IMR-90 (cell line): ENCODE results near the gene DMRT3. TPM values are rescaled to one million over a fixed set of nuclear protein-coding genes. Genes with fewer than 3 reads are reported as not detected.

ENCODE experiments used
- ATAC-seq: fragments of 200-7000 bp; cut with Tn5 transposase; 2 replicates; pipeline ENCODE4 v1.9.1; 2020; ENCODE audit warnings: low read depth, mild to moderate bottlenecking, moderate library complexity
- BruUV-seq: library from RNA; stranded (reverse); fragments of 400-500 nt; replicated peaks from 2 replicates; lab custom pipeline; 2021; lab: Mats Ljungman, UMichigan
- CTCF ChIA-PET: fragments of 300-600 bp; formaldehyde crosslinking; extraction: SDS; loops from one replicate; lab custom pipeline; 2021; ENCODE audit warnings: antibody characterized with exemption; lab: Yijun Ruan, JAX
- POLR2A ChIA-PET: fragments of 300-600 bp; sonication (Branson Sonifier 250); formaldehyde crosslinking; loops from one replicate; lab custom pipeline; 2022; ENCODE audit warnings: antibody characterized with exemption; ENCODE audit not compliant: unreplicated experiment; lab: Charles Lee
- DNase-seq: peaks from one replicate; pipeline ENCODE4 v3.0.0; 2013
- H2AFZ ChIP-seq: replicated peaks from 2 replicates; pipeline ENCODE3; 2013; ENCODE audit warnings: low read length, mild to moderate bottlenecking; ENCODE audit not compliant: poor library complexity
- H2AK5ac ChIP-seq: 2 replicates; pipeline ENCODE4 v1.6.1; 2013; ENCODE audit warnings: low read depth, low read length, inconsistent platforms
- H2AK9ac ChIP-seq: replicated peaks from 2 replicates; pipeline ENCODE3; 2013; ENCODE audit warnings: mild to moderate bottlenecking, low read depth, low read length, moderate library complexity; ENCODE audit not compliant: poor library complexity
- H2BK120ac ChIP-seq: 2 replicates; pipeline ENCODE4 v1.6.1; 2013; ENCODE audit warnings: low read depth, low read length, inconsistent platforms
- H2BK15ac ChIP-seq: 3 replicates; pipeline ENCODE4 v1.6.1; 2013; ENCODE audit warnings: low read depth, low read length, inconsistent platforms
- H2BK20ac ChIP-seq: 2 replicates; pipeline ENCODE4 v1.6.1; 2013; ENCODE audit warnings: low read depth, mild to moderate bottlenecking, inconsistent platforms, low read length, moderate library complexity
- H2BK5ac ChIP-seq: 2 replicates; pipeline ENCODE4 v1.6.1; 2013; ENCODE audit warnings: mild to moderate bottlenecking, low read depth, low read length, inconsistent platforms; ENCODE audit not compliant: poor library complexity, severe bottlenecking
- H3K14ac ChIP-seq: replicated peaks from 2 replicates; pipeline ENCODE4 v1.6.1; 2013; ENCODE audit warnings: low read depth, low read length, inconsistent platforms
- H3K18ac ChIP-seq: 2 replicates; pipeline ENCODE4 v1.6.1; 2013; ENCODE audit warnings: low read depth, low read length, control low read depth
- H3K23ac ChIP-seq: 2 replicates; pipeline ENCODE4 v1.6.1; 2013; ENCODE audit warnings: low read depth, low read length, inconsistent platforms
- H3K27ac ChIP-seq: 2 replicates; pipeline ENCODE4 v1.5.1; 2013; ENCODE audit warnings: mild to moderate bottlenecking, control low read depth, low read length; ENCODE audit not compliant: insufficient read depth
- H3K27me3 ChIP-seq: 2 replicates; pipeline ENCODE4 v1.6.1; 2013; ENCODE audit warnings: low read length; ENCODE audit not compliant: control insufficient read depth, insufficient read depth
- H3K36me3 ChIP-seq: 2 replicates; pipeline ENCODE4 v1.6.1; 2013; ENCODE audit warnings: low read length, mixed read lengths; ENCODE audit not compliant: control insufficient read depth, insufficient read depth
- H3K4ac ChIP-seq: 2 replicates; pipeline ENCODE4 v1.6.1; 2013; ENCODE audit warnings: low read depth, low read length, inconsistent platforms
- H3K4me1 ChIP-seq: 2 replicates; pipeline ENCODE4 v1.6.1; 2013; ENCODE audit warnings: low read length, mixed read lengths; ENCODE audit not compliant: control insufficient read depth, insufficient read depth
- H3K4me2 ChIP-seq: 2 replicates; pipeline ENCODE4 v1.6.1; 2013; ENCODE audit warnings: low read depth, mild to moderate bottlenecking, control low read depth, low read length, moderate library complexity
- H3K4me3 ChIP-seq: 2 replicates; pipeline ENCODE4 v1.5.1; 2013; ENCODE audit warnings: low read depth, mild to moderate bottlenecking, control low read depth, low read length, moderate library complexity; ENCODE audit not compliant: insufficient read depth
- H3K56ac ChIP-seq: 2 replicates; pipeline ENCODE4 v1.6.1; 2013; ENCODE audit warnings: low read length, inconsistent platforms; ENCODE audit not compliant: insufficient read depth; ENCODE audit errors: extremely low read depth
- H3K79me1 ChIP-seq, 2 experiments: 2 replicates each; pipeline ENCODE4 v1.6.1; 2013; ENCODE audit warnings: low read length in 2 of 2, inconsistent platforms in 1 of 2, low read depth in 1 of 2
- H3K9ac ChIP-seq: 2 replicates; pipeline ENCODE4 v1.6.1; 2013; ENCODE audit warnings: low read depth, low read length, control low read depth
- H3K9me1 ChIP-seq: 2 replicates; pipeline ENCODE4 v1.6.1; 2013; ENCODE audit warnings: low read length, inconsistent platforms; ENCODE audit not compliant: insufficient read depth
- H3K9me3 ChIP-seq: 2 replicates; pipeline ENCODE4 v1.6.1; 2013; ENCODE audit warnings: low read length; ENCODE audit not compliant: control insufficient read depth, insufficient read depth
- H4K20me1 ChIP-seq: 2 replicates; pipeline ENCODE4 v1.6.1; 2013; ENCODE audit warnings: low read length, inconsistent platforms; ENCODE audit not compliant: insufficient read depth
- H4K5ac ChIP-seq: 2 replicates; pipeline ENCODE4 v1.6.1; 2013; ENCODE audit warnings: mild to moderate bottlenecking, low read depth, low read length, control low read depth
- H4K8ac ChIP-seq, 2 experiments: 2 replicates each; pipeline ENCODE4 v1.6.1; 2013; ENCODE audit warnings: low read depth in 2 of 2, low read length in 2 of 2, control low read depth in 1 of 2, inconsistent platforms in 1 of 2
- H4K91ac ChIP-seq: 2 replicates; pipeline ENCODE4 v1.6.1; 2013; ENCODE audit warnings: low read depth, low read length, inconsistent platforms; ENCODE audit not compliant: insufficient read depth
- MAFK ChIP-seq: IDR thresholded peaks from 2 replicates; pipeline ENCODE4 v1.6.1; 2012; ENCODE audit warnings: low read depth, low read length, improper control_type of control experiment
- MAZ ChIP-seq: IDR thresholded peaks from 2 replicates; pipeline ENCODE4 v1.6.1; 2012; ENCODE audit warnings: low read depth, mild to moderate bottlenecking, low read length, improper control_type of control experiment, moderate library complexity, borderline replicate concordance
- MXI1 ChIP-seq: IDR thresholded peaks from 2 replicates; pipeline ENCODE4 v1.6.1; 2012; ENCODE audit warnings: low read depth, mild to moderate bottlenecking, low read length, moderate library complexity, borderline replicate concordance
- RFX5 ChIP-seq: IDR thresholded peaks from 2 replicates; pipeline ENCODE4 v1.8.0; 2012; ENCODE audit warnings: low read depth, mild to moderate bottlenecking, low read length, moderate library complexity
- WGBS, 2 experiments: methylation state at CpG; one replicate each; pipeline versions ENCODE4 v1.1.5 to v1.1.7; 2013; ENCODE audit warnings: missing lambda C conversion rate in 2 of 2; ENCODE audit not compliant: insufficient read length in 1 of 2; ENCODE audit errors: extremely low coverage in 2 of 2; 5-methylcytosine and 5-hydroxymethylcytosine counted together
- dilution Hi-C: fragments of 300-500 bp; cut with HindIII; formaldehyde crosslinking; loops from one replicate; pipeline ENCODE4 v1.14.3; 2018; ENCODE audit warnings: low sequenced_read_pairs; ENCODE audit not compliant: unreplicated experiment
- in situ Hi-C: fragments of 300-500 bp; cut with MboI; formaldehyde crosslinking; loops from 3 replicates; pipeline ENCODE4 v1.14.3; 2019; ENCODE audit warnings: low sequenced_read_pairs, inconsistent platforms, mixed read lengths
- intact Hi-C: fragments of 100-400 bp; cut with micrococcal nuclease; formaldehyde crosslinking; loops from 2 replicates; pipeline ENCODE4 v1.10.0; 2022
- polyA plus RNA-seq, 3 experiments: library from polyadenylated mRNA; depleted of rRNA; stranded (reverse); fragments of >200 nt; gene quantifications; 2 replicates each; pipeline ENCODE4 v1.2.3, GENCODE V29; 2012; ENCODE audit warnings: low replicate concordance in 1 of 3
- total RNA-seq: library from RNA; depleted of rRNA; stranded (reverse); fragments of >200 nt; gene quantifications from 2 replicates; pipeline ENCODE4 v1.2.3, GENCODE V29; 2012
- TF ChIP-seq, protein P1 (sequence below): fragments of 150-350 bp; IDR thresholded peaks from 2 replicates; pipeline ENCODE4 v1.6.1; 2016; ENCODE audit warnings: low read depth, mild to moderate bottlenecking, low read length, moderate library complexity, borderline replicate concordance

DMRT3 gene
- total and polyA plus RNA-seq, 2 of the 4 experiments (the other 2 are of a cell fraction), result not detected

DNA sequence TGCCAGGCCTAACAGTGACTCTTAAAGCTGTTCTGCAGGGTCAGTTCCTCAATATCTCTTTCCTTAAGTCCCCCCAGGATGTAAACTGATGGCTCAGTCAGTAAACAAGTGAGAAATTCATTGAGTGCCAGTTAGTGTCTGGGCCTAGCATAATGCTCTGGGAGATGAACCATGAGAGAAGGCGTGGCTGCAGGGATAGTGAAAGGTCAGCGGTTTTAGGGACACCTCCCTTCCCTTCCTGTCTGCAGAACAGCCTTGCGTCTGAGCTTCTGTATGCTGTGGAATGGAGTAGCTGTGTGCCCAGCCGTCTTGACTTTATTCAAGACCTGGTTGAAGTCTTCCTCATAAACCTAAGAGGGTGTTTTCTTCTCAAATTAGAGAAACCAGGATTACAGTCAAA lies 46.7 kb upstream of the DMRT3 start:
- peak; percentile 19; the same call in 1 of the 2 replicates for TF ChIP-seq MAFK
- TF ChIP-seq RFX5, result no peak
- TF ChIP-seq MXI1, result no peak
- no peak for TF ChIP-seq MAZ
- TF ChIP-seq, protein P1, sequence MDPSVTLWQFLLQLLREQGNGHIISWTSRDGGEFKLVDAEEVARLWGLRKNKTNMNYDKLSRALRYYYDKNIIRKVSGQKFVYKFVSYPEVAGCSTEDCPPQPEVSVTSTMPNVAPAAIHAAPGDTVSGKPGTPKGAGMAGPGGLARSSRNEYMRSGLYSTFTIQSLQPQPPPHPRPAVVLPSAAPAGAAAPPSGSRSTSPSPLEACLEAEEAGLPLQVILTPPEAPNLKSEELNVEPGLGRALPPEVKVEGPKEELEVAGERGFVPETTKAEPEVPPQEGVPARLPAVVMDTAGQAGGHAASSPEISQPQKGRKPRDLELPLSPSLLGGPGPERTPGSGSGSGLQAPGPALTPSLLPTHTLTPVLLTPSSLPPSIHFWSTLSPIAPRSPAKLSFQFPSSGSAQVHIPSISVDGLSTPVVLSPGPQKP, result no peak
- no peak overlapping the region for H4K8ac ChIP-seq
- no peak overlapping the region for H3K4me3 ChIP-seq
- H3K14ac ChIP-seq, result no peak overlapping the region
- no peak overlapping the region for H4K5ac ChIP-seq
- WGBS, 2 experiments, result 40% methylated on average over 1 of the region's 4 CpGs; no CpG with 5 or more reads in 1 of the 2 experiments
- H3K27me3 ChIP-seq, result peaks cover 3% of the 10 kb centered on the region
- no TSS peak for BruUV-seq
- no peak overlapping the region for H3K4me2 ChIP-seq
- H2AK9ac ChIP-seq, result no peak overlapping the region
- H3K18ac ChIP-seq, result no peak overlapping the region
- intact Hi-C loops, result no loop called here
- no peaks in the 10 kb centered on the region for H3K79me1 ChIP-seq
- no peaks in the 10 kb centered on the region for H3K9me3 ChIP-seq
- no peak overlapping the region for H2AK5ac ChIP-seq
- H3K23ac ChIP-seq, result no peak overlapping the region
- no peak overlapping the region for H3K4ac ChIP-seq
- H2BK20ac ChIP-seq, result no peak overlapping the region
- no peaks in the 10 kb centered on the region for H4K20me1 ChIP-seq
- H4K91ac ChIP-seq, result no peak overlapping the region
- H2AFZ ChIP-seq, result no peak overlapping the region
- H2BK120ac ChIP-seq, result no peak overlapping the region
- H3K9me1 ChIP-seq, result no peaks in the 10 kb centered on the region
- no peak overlapping the region for H2BK15ac ChIP-seq
- CTCF ChIA-PET, result no interaction called here
- POLR2A ChIA-PET, result no interaction called here
- no peak overlapping the region for H3K27ac ChIP-seq
- in situ Hi-C loops, result no loop called here
- no peak overlapping the region for H3K56ac ChIP-seq
- H2BK5ac ChIP-seq, result no peak overlapping the region
- no peaks in the 10 kb centered on the region for H3K36me3 ChIP-seq
- no peaks in the 10 kb centered on the region for H3K4me1 ChIP-seq
- no peak for ATAC-seq
- dilution Hi-C loops, result no loop called here
- no peak overlapping the region for H3K9ac ChIP-seq
- no peak for DNase-seq
